GM12878 (cell line): ENCODE measurements around the gene SNN. TPM values are rescaled to one million over a fixed set of nuclear protein-coding genes. Genes with fewer than 3 reads are reported as not detected.

Experiments used
- E2F4 ChIP-seq: IDR thresholded peaks from 2 replicates; pipeline ENCODE4 v1.6.1; 2012; ENCODE audit warnings: low read depth, low read length, improper control_type of control experiment
- FOXK2 ChIP-seq: fragments of 450-650 bp; IDR thresholded peaks from 2 replicates; pipeline ENCODE4 v1.6.1; 2017; ENCODE audit warnings: mild to moderate bottlenecking, moderate library complexity
- FOXM1 ChIP-seq: IDR thresholded peaks from 2 replicates; pipeline ENCODE4 v1.6.1; 2012; ENCODE audit warnings: low read depth, mild to moderate bottlenecking, inconsistent platforms, low read length, moderate library complexity
- HDAC6 ChIP-seq: fragments of 200-600 bp; sonication (generic); IDR thresholded peaks from one replicate; pipeline ENCODE4 v1.8.0; 2017; ENCODE audit warnings: antibody characterized with exemption; ENCODE audit not compliant: unreplicated experiment
- HSF1 ChIP-seq: fragments of 150-350 bp; IDR thresholded peaks from 2 replicates; pipeline ENCODE4 v1.6.1; 2014; ENCODE audit warnings: mild to moderate bottlenecking, low read depth, low read length
- IKZF2 ChIP-seq, 2 experiments: fragments of 450-650 bp; IDR thresholded peaks; 2 replicates each; pipeline ENCODE4 v1.6.1; 2017; ENCODE audit warnings: mild to moderate bottlenecking in 2 of 2, moderate library complexity in 2 of 2
- IRF5 ChIP-seq: fragments of 450-650 bp; IDR thresholded peaks from 2 replicates; pipeline ENCODE4 v1.6.1; 2017; ENCODE audit warnings: borderline replicate concordance
- NFIC ChIP-seq: IDR thresholded peaks from 2 replicates; pipeline ENCODE4 v1.6.1; 2012; ENCODE audit warnings: low read depth, mild to moderate bottlenecking, inconsistent platforms, low read length, moderate library complexity
- NFYA ChIP-seq: IDR thresholded peaks from 2 replicates; pipeline ENCODE4 v1.6.1; 2011; ENCODE audit warnings: low read depth, mild to moderate bottlenecking, low read length, improper control_type of control experiment, borderline replicate concordance
- PRDM15 ChIP-seq: fragments of 450-650 bp; formaldehyde crosslinking; IDR thresholded peaks from 2 replicates; pipeline ENCODE4 v1.4.0; 2020; ENCODE audit warnings: mild to moderate bottlenecking, moderate library complexity
- RAD21 ChIP-seq: IDR thresholded peaks from 2 replicates; pipeline ENCODE4 v1.6.1; 2011; ENCODE audit warnings: mild to moderate bottlenecking, low read depth, low read length, moderate library complexity; ENCODE audit not compliant: insufficient read depth
- RELA ChIP-seq: fragments of 450-650 bp; IDR thresholded peaks from 2 replicates; pipeline ENCODE4 v1.8.0; 2014; ENCODE audit warnings: borderline replicate concordance; ENCODE audit not compliant: partially characterized antibody
- RUNX3 ChIP-seq: IDR thresholded peaks from 2 replicates; pipeline ENCODE4 v1.6.1; 2012; ENCODE audit warnings: low read length, inconsistent platforms
- SREBF1 ChIP-seq: IDR thresholded peaks from 2 replicates; pipeline ENCODE4 v1.6.1; 2012; ENCODE audit warnings: mild to moderate bottlenecking, low read length
- TARDBP ChIP-seq: IDR thresholded peaks from 2 replicates; pipeline ENCODE4 v1.6.1; 2016; ENCODE audit warnings: borderline replicate concordance
- ZBTB11 ChIP-seq: fragments of 450-650 bp; formaldehyde crosslinking; IDR thresholded peaks from 2 replicates; pipeline ENCODE4 v1.5.0; 2022; ENCODE audit warnings: mild to moderate bottlenecking, missing genetic modification characterization
- ZNF207 ChIP-seq: fragments of 450-650 bp; IDR thresholded peaks from 2 replicates; pipeline ENCODE4 v1.6.1; 2014; ENCODE audit warnings: antibody characterized with exemption, mild to moderate bottlenecking, borderline replicate concordance
- ZZZ3 ChIP-seq: IDR thresholded peaks from 2 replicates; pipeline ENCODE4 v1.6.1; 2011; ENCODE audit warnings: low read depth; ENCODE audit not compliant: control insufficient read depth, insufficient read length
- polyA plus RNA-seq, 11 experiments: library from polyadenylated mRNA; depleted of rRNA in 4 of 11; unstranded in 6 of 11; stranded (reverse) in 5 of 11; fragments of >200 nt; fragmentation: Nextera tagmentation in 4 of 11; fragmentation: Illumina TruSeq in 1 of 11; extraction: Ambion mirVana in 4 of 11; extraction: Trizol in 1 of 11; gene quantifications; 1 replicate in 1 of 11; 2 replicates in 10 of 11; pipeline versions ENCODE4 v1.2.1 to v1.2.3, GENCODE V29; 2011 to 2016; ENCODE audit warnings: inconsistent platforms in 2 of 11, missing spikeins in 2 of 11, low read depth in 1 of 11
- total RNA-seq, 4 experiments: library from RNA; depleted of rRNA in 3 of 4; stranded (reverse); fragments of >200 nt in 3 of 4; fragmentation: Illumina TruSeq in 1 of 4; extraction: Trizol in 1 of 4; gene quantifications; 2 replicates each; pipeline versions ENCODE4 v1.2.1 to v1.2.3, GENCODE V29; 2013 to 2021

The SNN gene
- total and polyA plus RNA-seq, 10 of the 15 experiments (the other 5 are each of a cell fraction or from before 2014, with no cell fraction given) = 2.2 to 43.4 (median 27.8) TPM

GRCh38 chr16:11669380-11670146 is 1.3 kb downstream of the SNN start (continued):
- TF ChIP-seq E2F4 = no peak
- no peak for TF ChIP-seq ZZZ3
- TF ChIP-seq FOXM1 = peak; percentile 76; the same call in 1 of the 2 replicates
- no peak for TF ChIP-seq SREBF1
- TF ChIP-seq TARDBP = no peak
- TF ChIP-seq RELA = peak; percentile 88
- no peak for TF ChIP-seq NFYA
- peak; percentile 91 to 92 for TF ChIP-seq IKZF2 (IDR thresholded peaks at IDR 0.05)
- TF ChIP-seq HDAC6 = no peak
- no peak for TF ChIP-seq PRDM15
- no peak for TF ChIP-seq HSF1
- TF ChIP-seq RAD21 = no peak
- peak; percentile 77 for TF ChIP-seq RUNX3
- no peak for TF ChIP-seq FOXK2
- no peak for TF ChIP-seq ZBTB11 (CRISPR knock-in tag)
- peak; percentile 79; the same call in 1 of the 2 replicates for TF ChIP-seq NFIC
- no peak; the same call in 1 of the 2 replicates for TF ChIP-seq ZNF207
- TF ChIP-seq IRF5 = no peak
